Measurements from ENCODE around the gene SOCS7.

The SOCS7 gene

GRCh38 chr17:38415250-38416194 lies 63.9 kb downstream of the SOCS7 start:
- in situ Hi-C loops (cut with MboI; ENCODE audit: low pct_unique_long_range_greater_than_20kb, low sequenced_read_pairs): no loop called here
- DNase-seq: peak; percentile 74

- in situ Hi-C loops (cut with MboI; ENCODE audit: low pct_unique_long_range_greater_than_20kb, low sequenced_read_pairs): no loop called here
- no peak for DNase-seq
These were observed 65.2 kb downstream of the SOCS7 start for GRCh38 chr17:38416840-38417209.

- in situ Hi-C loops (cut with MboI; ENCODE audit: low pct_unique_long_range_greater_than_20kb, low sequenced_read_pairs): no loop called here
- DNase-seq: no peak
These were observed 65.7 kb downstream of the SOCS7 start for GRCh38 chr17:38417210-38417951.

- DNase-seq: no peak
- in situ Hi-C loops (cut with MboI; ENCODE audit: low pct_unique_long_range_greater_than_20kb, low sequenced_read_pairs): no loop called here
These were observed 66.5 kb downstream of the SOCS7 start for GRCh38 chr17:38418062-38418692.

DNA sequence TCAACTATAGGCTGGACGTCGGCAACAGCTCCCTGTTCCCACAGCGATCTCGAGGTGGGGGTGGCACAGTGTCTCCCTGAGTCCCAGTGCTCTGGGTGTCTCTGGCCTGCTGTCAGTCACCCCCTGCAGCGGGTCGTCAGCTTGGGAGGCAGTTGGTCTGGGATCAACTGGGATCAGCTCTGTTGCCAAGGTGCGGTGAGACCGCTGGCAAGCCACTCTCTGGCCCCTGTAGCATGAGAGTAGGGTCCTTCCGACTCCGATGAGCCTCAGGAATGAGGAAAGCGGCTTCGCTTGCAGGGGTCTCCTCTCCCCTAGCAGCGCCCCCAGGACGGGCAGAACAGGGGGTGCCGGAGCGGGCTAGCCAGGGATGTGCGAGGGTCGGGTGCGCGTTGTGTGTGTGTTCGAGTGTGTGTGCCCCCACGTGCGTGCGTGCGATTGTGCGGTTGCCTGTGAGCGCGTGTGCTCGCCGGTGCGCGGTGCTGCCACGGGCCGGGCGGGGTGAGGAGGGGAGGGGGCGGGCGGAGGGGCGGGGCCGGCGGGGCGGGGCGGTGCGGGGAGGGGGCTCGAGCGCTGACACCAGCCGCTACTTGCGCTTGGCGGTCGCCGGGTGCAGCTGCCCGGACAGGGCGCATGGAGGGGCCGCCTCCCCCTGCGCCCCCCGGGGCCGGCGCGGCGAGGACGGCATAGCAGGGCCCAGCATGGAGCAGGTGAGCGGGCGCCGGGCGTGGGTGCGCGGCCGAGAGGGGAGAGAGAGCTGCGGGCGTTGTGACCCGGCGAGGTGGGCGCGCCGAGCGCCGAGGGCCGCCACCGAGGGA lies 67.3 kb downstream of the SOCS7 start:
- DNase-seq: no peak
- in situ Hi-C loops (cut with MboI; ENCODE audit: low pct_unique_long_range_greater_than_20kb, low sequenced_read_pairs): no loop called here

DNA sequence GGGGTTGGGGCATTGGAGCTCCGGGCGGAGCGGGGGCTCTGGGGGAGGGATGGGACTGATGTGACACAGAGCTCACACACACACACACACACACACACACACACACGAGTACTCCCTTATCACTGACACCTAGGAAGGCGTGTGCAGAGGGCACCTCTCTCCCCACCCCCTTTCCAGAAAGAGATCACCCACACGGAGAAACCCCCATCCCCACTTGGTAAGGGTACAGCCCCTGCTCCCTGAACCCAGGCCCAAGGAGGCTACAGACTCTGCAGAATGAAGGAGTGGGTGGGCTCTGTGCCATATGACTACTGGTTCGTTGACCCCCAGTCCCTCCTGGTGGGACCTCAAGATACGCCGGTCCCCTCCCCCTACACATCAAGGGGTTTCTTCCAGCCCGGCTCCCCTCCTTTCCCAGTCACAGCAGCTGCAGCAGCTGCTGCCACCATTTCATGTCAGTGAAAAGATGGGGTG lies 67.9 kb downstream of the SOCS7 start:
- in situ Hi-C loops (cut with MboI; ENCODE audit: low pct_unique_long_range_greater_than_20kb, low sequenced_read_pairs): no loop called here

GRCh38 chr17:38420518-38420917 lies 68.9 kb downstream of the SOCS7 start:
- DNase-seq: no peak
- in situ Hi-C loops (cut with MboI; ENCODE audit: low pct_unique_long_range_greater_than_20kb, low sequenced_read_pairs): no loop called here

More for the DNA sequence above, 67.9 kb downstream of the SOCS7 start:
- DNase-seq: no peak

DNA sequence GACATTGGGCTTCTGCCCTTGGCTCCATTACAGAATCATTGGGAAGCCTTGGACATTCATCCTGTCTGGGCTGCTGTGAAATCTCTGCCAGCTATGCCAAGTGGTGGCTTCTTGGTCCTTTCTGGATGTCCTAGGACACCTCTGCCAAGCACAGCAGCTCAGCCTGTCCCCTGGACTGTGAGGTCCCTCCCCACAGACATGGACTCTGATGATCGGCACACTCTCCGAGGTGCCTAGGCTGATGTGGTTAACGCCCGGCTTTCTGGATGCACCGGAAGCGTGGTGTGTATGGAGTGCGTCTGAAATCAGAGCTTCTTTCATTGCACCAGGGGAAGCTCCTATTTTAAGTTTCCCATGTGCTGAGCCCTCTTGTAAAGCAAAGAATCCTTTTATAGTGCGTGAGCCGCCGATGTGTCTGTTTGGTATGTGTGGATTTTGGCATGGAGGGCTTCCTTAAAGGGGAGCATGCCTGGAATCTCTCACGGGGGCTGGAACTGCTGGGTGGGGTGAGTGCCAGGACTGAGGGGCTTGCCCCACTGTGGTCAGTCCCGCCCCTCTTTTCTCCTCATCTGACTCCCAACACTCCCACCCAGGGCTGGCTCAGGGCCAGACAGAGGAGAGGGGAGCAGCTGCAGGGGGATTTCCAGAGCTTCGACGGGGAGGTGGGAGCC lies 69.7 kb downstream of the SOCS7 start:
- DNase-seq: no peak
- in situ Hi-C loops (cut with MboI; ENCODE audit: low pct_unique_long_range_greater_than_20kb, low sequenced_read_pairs): no loop called here

- DNase-seq: no peak
- in situ Hi-C loops (cut with MboI; ENCODE audit: low pct_unique_long_range_greater_than_20kb, low sequenced_read_pairs): no loop called here
These were observed 70.5 kb downstream of the SOCS7 start for GRCh38 chr17:38421871-38422827.

DNA sequence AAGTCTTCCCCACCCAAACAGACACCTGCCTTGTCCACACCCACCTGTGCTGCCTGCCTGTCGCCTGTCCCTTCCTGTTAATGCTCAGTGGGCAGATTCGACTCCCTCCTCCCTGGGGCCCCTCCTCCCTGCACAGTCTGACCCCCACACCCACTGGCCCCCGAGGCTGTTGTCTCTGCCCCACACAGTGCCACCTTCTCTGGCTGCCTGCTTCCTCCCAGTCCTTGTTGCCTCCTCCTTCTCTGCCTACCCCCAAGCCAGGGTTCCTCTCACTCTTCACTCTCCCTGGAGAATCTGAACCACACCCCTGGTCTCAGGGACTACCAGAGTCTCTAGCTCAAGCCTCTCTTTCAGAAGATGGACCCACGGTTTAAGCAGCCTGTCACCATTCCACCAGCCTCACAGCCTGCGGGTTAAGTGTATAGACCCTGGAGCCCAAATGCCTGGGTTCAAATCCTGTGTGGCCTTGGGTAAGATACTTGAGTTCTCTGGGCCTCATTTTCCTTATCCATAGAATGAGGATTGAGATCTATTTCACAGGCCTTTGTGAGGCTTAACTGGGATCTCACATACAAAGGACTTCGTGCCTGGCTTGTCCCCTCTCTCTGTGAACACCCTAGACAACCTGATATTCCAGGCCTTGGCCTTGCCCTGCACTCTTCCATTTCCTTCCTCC lies 72.8 kb downstream of the SOCS7 start:
- in situ Hi-C loops (cut with MboI; ENCODE audit: low pct_unique_long_range_greater_than_20kb, low sequenced_read_pairs): no loop called here
- DNase-seq: no peak

GRCh38 chr17:38425031-38425430 lies 73.4 kb downstream of the SOCS7 start:
- in situ Hi-C loops (cut with MboI; ENCODE audit: low pct_unique_long_range_greater_than_20kb, low sequenced_read_pairs): no loop called here
- DNase-seq: no peak

DNA sequence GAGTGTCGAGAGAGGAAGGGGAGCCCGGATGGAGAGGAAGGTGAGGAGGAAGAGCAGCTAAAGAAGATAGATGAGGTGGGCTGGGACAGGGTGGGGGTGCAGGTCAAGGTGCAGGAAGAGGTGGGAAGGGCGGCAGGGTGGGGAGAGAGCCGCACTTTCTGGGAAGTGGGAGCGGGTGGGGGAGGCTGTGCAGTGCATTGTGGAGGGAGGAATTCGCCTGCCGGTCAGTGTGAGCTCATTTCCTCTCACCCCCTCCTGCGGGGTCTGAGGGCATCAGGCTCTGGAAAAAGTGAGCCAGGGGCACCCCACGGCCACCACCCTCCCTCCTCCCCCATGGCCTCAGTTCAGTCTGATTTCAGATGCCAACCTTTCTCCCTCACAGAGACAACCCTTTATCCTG lies 74.1 kb downstream of the SOCS7 start:
- in situ Hi-C loops (cut with MboI; ENCODE audit: low pct_unique_long_range_greater_than_20kb, low sequenced_read_pairs): no loop called here
- no peak for DNase-seq

GRCh38 chr17:38426441-38426840 lies 74.8 kb downstream of the SOCS7 start:
- in situ Hi-C loops (cut with MboI; ENCODE audit: low pct_unique_long_range_greater_than_20kb, low sequenced_read_pairs): no loop called here
- DNase-seq: no peak

- in situ Hi-C loops (cut with MboI; ENCODE audit: low pct_unique_long_range_greater_than_20kb, low sequenced_read_pairs): no loop called here
These were observed 75.7 kb downstream of the SOCS7 start for GRCh38 chr17:38427160-38427949.

GRCh38 chr17:38428112-38428642 lies 76.5 kb downstream of the SOCS7 start, which contains the start of gene ARHGAP23:
ARHGAP23 (plus strand) TSS chr17:38428464; CDS start chr17:38428486, 22 bp downstream.
- DNase-seq: no peak
- in situ Hi-C loops (cut with MboI; ENCODE audit: low pct_unique_long_range_greater_than_20kb, low sequenced_read_pairs): no loop called here

More at GRCh38 chr17:38427160-38427949, 75.7 kb downstream of the SOCS7 start:
- no peak for DNase-seq
